Stimulated activated CD8-positive, alpha-beta memory T cell treated with anti-CD3 and anti-CD28 coated beads, Interleukin-15, amount 100 ng/mL, for 48 hours (primary cell): ENCODE data around the gene ZNF593.

ENCODE experiments used
- DNase-seq, 2 donors: peaks; one replicate each; pipeline ENCODE4 v3.0.0-alpha.2; 2020; ENCODE audit warnings: low read depth in 2 of 2

ZNF593 gene

DNA sequence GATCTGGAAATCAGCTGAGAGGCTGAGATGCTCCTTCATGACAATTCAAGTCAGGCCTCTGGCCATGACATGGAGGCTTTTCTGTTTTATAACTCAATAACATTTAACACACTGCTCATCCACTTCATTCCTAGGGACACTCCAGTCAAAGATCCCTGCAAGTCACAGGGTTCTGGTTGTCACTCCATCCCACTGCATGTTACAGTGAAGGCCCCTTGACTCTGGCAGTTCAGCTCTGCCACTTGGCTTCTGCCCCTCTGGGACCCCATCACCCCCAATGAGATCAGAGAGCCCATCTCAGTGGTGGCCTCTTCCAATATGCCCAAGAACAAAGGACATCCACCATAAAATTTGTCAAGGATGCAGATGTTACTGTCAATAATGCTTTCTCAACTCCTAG, 20.8 kb upstream of the ZNF593 start:
- no peak for DNase-seq

DNA sequence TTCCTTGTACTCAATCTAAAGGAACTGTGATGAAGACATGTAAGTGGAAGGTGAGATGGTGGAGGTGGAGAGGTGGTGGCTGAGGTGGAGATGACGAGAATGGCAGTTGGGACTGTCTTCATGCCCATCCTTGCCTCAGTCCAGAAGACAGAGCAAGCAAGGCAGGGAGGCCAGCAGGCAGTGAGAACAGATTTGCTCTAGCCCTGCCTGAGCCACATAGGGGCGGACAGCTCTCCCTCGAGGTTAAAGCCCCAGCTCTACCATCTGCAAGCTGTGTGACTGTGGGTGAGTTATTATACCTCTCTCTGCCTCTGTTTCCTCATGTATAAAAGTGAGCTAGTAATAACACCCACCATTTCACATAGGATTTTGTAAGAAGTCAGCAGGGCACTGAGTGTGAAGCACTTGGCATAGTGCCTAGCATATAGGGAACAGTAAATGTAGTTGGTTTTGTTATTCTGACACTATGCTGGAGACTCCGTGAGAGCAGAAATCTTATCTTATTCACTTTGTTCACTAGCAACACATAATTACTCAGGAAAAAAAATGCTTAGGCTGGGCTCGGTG, 15.7 kb upstream of the ZNF593 start:
- DNase-seq, result no peak

DNA sequence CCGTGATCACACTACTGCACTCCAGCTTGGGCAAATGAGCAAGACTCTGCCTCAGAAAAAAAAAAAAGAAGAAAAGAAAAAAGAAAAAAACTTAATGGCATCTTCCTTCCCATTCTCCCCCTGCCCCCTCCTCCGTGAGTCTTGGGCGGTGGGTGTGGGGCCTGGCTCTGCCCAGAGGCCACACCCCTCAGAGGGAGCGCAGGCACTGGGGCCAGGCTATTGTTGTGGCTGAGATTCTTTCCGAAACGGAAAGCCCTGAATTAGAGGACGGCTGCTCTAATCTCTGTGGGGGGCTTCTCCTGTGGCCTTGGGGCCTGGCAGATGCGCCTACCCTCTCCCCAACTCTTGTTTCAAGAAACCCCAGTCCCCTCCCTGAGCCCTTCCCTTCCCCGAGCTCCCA, 15.0 kb upstream of the ZNF593 start:
- DNase-seq, result no peak

DNA sequence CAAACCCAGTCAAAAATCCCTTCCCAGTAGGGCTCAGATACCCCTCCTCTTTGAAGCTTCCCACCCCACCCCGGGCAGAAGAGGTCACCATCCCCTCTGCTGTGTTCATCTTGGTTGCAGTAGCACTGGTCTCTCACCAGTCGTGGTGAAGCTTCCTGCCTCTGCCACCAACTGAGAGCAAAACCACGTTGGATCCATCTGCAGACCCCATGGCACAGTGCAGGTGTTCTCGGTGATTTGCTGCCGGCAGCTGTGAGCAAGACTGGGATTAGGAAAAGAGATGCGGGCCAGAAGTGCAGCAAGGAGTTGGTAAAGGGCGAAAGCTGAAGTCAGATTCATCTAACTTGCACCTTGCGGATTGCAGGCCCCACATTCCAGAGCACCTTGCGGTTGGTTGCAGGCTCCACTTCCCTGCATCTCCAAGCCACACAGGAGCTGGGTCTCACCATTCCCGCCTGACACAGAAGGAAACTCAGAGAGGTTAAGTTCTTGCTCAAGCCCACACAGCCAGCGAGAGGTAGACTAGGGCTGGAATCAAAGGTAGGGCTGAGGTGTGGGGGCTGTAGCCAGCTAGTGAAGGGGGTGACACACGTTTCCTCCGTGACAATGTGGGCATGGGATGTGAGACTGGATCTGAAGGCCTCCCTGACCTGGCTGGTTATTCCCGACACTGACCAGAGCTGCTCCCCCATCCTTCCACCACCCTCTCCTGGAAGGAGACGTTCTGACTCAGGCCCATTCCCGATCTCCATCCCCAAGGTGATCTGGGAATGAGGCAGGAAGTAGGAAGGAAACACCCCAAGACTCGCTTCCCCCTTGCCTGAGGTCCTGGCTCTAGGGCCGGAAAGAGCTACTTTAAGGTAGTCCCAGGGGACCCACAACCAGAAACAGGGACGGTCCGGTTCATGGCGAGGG, 14.1 kb upstream of the ZNF593 start:
- DNase-seq, result no peak

DNA sequence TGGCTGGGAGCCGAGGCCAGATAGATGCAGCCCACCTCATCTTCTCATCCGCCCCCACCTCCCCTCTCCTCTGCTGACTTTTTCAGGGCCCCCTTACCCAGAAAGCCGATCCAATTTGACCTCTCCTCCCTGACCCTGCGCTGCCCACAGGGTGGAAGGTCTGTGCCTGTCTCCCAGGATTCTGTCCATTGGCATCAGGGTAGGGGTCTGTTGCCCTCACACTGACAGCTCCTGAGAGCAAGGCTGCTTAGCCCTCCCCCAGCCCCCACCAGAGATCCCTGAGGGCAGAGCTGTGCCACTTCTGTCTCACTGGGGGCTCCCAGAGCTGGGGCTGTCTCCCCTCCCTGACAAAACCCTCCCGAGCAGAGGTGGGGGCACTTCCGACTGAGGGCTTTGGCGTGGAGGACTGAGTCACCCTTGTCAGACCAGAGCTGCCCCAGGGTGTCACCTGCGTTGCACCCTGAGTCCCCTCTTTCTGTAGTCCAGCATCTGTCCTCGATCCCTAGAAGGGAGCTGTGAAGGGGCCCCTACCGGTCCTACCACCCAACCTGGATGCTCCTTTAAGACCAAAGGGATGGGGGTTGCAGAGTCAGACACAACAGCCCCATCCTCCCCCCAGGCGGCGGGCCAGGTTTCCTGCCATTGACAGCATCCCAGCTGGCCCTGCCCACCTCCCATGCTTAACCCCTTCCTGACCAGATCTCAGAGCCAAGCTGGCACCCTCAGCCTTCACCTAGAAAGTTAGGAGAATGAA, 13.2 kb upstream of the ZNF593 start:
- DNase-seq, result no peak

DNA sequence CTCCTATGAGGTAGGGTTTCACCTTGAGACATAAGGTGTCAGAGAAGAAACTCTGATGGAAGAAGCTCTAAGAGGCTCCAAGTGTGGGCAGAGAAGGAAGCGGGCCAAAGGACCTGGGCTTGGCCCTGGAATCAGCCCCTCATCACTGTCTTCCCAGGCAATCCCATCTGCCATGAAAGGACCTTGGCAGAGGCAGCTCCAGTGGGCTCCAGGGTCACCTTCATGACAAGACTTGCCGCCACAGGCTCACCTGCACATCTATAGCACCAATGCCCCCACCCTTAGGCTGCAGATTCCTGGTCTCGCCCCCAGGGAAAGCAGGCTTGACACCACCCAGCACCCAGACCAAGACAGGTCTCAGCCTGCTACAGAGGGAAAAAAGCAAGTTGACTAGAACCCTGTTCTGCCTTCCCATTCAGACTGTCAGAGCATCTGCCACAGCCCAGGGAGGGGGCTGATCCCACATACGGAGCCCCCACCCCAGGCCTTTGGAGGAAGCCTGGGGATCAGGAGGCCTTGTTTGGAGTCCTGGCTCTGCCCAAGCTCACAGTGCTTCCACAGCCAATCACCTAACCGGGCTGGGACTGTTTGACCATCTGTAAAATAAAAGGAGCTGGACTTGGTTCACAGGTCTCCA, 11.3 kb upstream of the ZNF593 start:
- DNase-seq, result no peak

DNA sequence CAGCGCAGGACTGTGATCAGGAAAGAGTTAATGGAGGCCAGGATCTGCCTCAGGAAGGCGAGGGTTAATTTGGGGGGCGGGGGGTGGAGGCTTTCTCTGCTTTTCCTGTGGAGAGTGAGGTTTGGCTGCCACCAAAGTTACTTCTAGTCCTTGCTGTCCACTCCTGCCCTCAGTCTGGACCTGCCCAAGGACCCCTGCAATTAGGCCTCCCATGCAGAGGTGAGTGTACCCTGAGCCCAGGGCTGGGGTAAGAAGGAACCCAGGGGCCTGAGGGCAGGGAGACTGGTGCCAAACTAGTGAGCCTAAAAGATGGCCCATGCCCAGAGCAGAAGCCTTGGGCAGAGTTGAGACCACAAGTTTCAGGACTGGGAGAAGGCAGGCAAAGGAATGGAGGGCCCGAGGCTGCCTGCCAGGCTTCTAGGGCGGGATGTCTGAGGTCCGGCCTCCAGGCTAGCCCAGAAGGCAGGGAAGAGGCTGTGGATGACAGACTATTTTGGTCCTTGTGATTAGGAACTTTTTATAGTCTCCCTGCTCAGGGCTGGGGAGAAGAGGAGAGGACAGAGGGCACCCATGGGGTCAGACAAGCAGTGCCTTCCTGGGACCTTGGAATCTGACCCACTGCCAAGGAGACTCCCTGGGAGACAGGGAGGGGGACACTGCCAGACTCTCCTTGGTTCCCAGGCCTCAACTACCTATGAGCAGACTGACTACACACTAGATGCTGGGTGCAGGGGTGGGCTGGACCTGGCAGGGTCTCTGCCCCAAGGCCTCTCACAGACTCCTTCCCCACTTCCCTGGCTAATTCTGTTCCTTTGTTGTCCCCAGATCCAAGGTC, 10.6 kb upstream of the ZNF593 start, which contains the start of gene FAM110D:
Gene FAM110D, plus strand, starts transcription at position 172 of the 835 bp plus-strand sequence. CDS start 2,213 bp downstream, outside the sequence.
- no peak for DNase-seq

DNA sequence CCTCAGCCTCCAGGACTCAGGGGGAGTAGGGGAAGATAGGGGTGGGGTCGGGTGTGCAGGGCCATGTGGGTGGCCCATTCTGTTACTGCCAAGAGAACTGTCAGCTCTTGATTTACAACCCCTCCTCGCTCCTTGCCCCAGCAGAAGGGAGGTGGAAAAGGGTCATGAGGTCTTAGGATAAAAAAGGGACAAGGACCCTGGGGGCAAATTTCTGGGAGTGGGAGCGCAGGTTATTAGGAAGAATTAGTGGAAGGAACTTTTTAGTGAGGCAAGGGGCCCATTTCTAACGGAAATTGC, 10.0 kb upstream of the ZNF593 start:
- DNase-seq, result no peak

DNA sequence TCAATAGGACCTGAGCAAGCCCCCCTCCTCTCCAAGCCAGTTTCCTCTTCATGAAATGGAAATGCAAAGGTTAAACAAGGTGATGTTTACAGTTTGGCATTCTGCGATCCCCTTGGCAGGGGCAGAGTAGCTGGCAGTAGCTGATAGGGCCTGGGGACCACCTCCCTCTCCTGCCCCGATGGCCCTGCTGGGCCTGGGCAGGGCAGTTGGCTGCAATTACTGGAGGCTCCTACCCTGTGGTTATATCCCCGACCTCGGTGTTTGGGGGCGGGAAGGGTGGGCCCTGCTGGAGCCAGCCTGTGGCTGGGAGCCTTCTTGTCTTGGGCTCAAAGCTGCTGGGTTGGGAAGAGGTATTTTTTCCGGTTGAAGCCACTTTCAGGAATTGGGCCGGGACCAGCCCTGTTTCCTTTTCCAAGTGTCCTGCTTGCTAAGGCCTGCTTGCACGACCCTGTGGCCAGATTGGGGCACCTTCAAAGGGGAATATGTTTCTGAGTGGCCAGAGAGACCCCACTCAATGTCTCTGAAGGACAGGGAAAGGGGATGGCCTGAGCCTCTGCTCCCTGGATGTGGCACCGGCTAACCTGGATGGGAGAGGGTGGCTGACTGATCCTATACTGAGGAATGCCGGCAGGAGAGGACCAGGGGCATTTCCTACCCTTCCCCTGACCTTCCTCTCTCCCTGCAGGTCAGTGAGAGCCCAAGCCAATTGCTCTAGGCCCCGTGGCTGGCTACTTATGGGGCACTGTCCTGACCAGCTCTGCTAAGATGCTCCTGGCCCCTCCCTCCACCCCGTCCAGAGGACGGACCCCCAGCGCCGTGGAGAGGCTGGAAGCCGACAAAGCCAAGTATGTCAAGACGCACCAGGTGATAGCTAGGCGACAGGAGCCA, 8.9 kb upstream of the ZNF593 start:
- DNase-seq, result no peak

DNA sequence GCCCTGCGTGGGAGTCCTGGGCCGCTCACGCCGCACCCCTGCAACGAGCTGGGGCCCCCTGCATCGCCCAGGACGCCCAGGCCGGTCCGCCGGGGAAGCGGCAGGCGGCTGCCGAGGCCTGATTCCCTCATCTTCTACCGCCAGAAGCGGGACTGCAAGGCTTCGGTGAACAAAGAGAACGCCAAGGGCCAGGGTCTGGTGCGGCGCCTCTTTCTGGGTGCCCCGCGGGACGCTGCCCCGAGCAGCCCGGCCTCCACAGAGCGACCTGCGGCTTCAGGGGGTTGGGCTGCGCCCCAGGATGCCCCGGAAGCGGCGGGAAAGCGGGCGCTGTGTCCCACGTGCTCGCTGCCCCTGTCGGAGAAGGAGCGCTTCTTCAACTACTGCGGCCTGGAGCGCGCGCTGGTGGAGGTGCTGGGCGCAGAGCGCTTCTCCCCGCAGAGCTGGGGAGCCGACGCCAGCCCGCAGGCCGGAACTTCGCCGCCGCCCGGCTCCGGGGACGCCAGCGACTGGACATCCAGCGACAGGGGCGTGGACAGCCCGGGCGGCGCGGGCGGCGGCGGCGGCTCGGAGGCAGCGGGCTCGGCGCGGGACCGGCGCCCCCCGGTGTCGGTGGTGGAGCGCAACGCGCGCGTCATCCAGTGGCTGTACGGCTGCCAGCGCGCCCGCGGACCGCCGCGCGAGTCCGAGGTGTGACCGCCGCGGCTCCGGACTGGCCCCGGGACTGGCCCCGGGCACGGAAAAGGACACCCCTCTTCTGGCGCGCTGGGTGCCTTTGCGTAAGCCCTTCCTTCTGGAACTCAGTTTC, 8.1 kb upstream of the ZNF593 start:
- peak in 1 of 2 donors; percentile 22 for DNase-seq

DNA sequence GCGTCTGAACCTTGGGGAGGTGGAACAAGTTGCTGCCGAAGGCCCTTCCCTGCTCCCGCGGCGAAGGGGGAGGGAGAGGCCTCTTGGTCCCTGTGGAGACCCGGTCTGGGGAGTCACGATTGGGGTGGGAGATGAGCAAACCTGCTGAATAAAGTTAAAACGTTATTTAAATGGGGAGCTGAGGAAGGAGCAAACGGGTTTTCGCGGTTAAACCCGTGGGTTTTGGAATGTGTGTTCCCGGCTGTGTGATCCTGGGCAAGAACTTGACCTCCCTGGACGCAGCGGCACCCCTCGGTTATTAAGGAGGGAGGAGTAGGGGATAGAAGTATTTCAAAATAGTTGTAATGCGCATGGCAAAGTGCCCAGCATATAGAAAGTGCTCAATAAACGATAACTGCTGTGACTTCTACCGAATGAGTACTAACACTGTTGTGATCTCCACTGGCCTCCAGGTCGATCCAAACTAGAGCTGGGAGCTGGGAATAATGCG, 7.4 kb upstream of the ZNF593 start:
- DNase-seq, result no peak

DNA sequence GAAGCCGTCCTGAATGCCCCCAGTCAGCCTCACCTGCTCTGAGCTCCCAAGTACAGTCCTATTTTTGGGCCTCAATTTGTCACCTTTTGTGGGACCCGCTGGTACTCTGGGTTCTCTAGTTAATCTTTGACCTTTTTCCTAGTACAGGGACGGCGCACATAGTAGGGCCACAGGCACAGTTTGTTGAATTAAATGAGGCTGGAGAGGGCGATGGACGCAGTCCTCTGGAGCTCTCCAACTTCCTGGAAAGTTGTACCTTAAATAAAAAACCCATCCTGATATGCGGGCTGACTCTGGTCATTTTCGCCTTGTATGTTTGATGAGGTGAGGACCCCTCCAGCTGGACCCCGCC, 6.0 kb upstream of the ZNF593 start:
- DNase-seq, result no peak

DNA sequence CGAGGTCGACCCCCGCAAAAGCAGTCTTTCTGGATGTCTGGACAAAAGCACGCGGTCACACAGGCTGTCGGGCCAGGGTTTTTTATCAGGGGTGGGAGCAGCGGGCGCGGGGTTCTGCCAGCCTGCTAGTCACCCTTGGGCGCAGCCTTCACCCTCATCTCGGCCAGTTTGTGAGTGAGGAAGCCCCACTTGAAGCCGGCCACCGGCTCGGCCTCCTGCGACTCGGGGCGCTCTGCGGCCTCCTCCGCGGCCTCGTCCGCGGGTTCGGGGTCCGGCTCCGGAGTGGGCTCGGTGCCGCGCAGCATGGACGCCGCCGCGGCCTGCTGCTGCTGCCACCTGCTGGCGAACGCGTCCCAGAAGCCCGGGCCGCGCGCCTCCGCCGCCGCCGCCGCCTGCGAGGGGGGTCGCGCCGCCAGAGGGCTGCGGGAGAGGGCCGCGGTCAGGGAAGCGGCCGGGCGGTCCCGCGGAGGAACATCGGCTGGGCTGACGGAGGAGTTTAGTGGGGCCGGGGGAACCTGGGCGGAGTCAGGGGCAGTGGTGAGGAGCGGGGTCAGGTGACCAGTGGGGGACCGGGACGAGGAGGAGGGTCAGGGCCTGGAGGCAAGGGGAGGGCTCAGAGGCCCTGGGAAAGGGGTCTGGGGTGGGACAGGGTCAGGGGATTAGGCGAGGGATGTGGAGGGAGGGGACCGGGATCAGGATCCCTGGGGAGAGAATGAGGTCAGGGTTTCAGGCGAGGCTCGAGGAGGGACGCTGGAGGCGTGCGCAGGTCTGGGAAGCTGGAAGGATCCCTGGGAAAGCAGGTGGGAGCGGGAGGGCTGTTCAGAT, 5.5 kb upstream of the ZNF593 start:
- peak in 1 of 2 donors; percentile 34 for DNase-seq

DNA sequence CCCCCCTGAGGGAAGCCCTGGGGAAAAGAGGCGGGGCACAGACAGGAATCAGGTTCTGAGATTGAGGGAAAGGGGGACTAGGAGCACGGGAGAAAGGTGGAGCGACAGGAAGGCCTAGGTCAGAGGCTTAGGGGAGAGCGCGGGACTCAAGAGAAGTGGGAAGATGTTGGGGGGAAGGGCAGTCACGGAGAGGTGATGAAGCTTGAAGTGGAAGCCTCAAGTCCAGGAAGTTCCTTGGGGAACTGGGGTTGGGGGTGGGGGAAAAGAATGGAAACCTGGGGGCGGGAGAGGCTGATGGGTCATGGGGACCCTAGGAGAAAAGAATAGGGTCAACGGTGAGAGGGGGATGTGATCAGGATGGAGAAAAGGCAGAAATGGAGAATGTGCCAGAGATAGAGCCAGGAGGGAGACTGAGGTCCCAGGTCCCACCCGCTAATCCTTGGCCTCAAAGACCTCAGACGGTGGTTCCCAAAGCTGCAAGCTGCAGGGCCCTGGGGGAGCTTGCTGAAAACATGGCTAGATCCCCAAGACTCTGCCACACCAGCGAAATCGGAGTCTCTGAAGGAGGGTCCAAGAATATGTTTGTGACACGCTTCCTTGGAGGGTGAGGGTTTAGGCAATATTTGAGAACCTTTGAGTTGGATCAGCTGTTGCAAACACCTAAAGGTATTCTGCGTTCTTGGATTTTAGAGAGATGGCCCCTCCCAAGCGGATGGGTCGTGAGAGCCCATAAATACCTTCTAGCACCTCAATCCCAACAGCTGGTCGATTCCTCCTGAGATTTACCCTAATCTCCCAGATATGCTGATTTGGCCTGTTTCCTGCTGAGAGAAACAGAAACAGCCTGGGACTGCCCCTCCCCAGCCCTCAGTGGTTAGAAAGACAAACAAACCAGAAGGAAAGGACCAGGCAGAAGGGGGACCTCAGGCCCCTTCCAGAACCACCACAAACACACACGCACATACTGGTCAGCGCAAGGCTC, 4.6 kb upstream of the ZNF593 start:
- no peak for DNase-seq

DNA sequence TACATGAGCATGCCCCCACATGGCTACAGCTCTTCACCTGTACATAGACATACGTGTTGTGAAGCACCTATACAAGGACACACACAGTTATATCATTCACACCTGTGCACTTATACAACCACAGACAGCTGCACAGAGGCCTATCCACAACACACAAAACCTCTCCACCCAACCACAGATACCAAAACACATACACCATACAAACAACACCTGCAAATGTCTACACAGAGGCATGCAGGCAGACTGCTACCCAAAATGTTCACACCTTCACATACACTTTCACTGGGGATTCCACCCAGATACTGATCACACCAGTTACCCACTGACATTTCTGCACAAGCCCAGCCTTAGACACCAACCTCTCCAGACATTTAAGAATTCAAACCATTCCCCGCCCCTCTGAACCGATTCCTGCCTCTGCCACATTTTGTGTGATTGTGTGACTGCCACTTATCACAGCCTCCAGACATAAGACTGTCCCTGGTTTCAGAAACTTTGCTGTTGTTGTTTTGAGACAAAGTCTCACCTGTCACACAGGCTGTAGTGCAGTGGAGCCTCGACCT, 2.9 kb upstream of the ZNF593 start:
- DNase-seq, result no peak

DNA sequence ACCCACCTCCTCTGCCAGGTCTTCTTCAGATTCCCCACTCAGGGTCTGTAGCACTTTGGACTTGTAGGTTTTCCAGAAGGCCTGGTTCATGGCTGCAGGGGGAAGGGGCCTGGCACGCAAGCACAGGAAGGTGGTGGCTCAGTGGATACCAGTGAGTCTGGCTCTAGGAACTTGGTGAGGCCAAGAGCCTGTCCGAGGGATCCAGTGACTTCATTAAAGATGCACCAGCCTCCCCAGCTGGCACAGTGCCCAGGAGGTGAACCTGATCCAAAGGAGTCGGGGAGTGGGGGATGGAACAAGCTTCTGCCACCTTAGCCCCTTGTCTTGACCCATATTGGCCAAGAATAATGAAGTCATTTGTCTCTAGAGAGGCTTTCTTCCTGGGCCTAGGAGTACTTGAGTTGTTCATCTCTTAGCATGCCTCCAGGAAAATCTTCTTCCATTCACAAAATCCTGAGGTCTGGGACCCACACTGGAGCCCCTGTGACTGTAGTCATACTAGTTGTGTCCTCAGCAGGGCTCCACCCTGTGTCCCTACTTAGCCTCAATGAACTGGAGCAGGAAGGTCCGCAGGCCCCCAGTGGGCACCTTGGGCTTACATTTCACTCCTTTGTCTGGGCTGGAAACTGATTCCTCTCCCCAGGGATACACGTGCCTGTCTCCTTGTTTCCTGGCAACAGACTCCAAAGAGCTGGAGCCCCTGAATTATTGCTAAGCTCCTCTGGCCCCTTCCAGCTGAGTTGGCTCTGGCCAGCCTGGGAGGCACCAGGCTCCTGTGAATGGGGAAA, 1.1 kb upstream of the ZNF593 start, which contains the start of gene C1orf232:
Gene C1orf232, minus strand, starts transcription at position 554 of the 788 bp plus-strand sequence. Its CDS starts 464 bp downstream, at position 90.
- DNase-seq, result no peak
